ENCODE data around the gene TSPAN2. TPM values are rescaled to one million over a fixed set of nuclear protein-coding genes. Genes with fewer than 3 reads are reported as not detected.
A peak's percentile ranks its signal among the peaks of the same experiment; 100 is the strongest.

The TSPAN2 gene
- total and polyA plus RNA-seq, 8 donors: 1.6 to 10.2 (median 2.6) TPM

GRCh38 chr1:115116512-115116911, 27.2 kb upstream of the TSPAN2 start:
- 49 to 67% methylated on average over 5 of the region's 5 CpGs for WGBS, 2 donors
- Histone ChIP-seq H3K36me3 (no peaks in the 10 kb centered on the region), H3K9me3 (no peaks in the 10 kb centered on the region), H3K4me1 (no peaks in the 10 kb centered on the region), H3K27me3 (no peaks in the 10 kb centered on the region), H3K4me3 (no peak overlapping the region), H3K27ac (no peak overlapping the region)
- FAIRE-seq (no peak), DNase-seq (no peak), ATAC-seq (no peak)
- no peak for TF ChIP-seq CTCF (IDR thresholded peaks at IDR 0.05)
- intact Hi-C loops (cut with DNase I): loop anchor here in 1 of 3 donors (10.0 kb wide), 1 partner anchor 142 kb away; no protein-coding TSS in a partner anchor

- ATAC-seq: no peak
- TF ChIP-seq CTCF (IDR thresholded peaks at IDR 0.05): no peak
- DNase-seq: no peak
- no peaks in the 10 kb centered on the region for H3K4me1 ChIP-seq
- H3K36me3 ChIP-seq: no peaks in the 10 kb centered on the region
- no peak overlapping the region for H3K27ac ChIP-seq
- H3K27me3 ChIP-seq: no peaks in the 10 kb centered on the region
- 62 to 64% methylated on average over 6 of the region's 6 CpGs for WGBS, 2 donors
- H3K9me3 ChIP-seq: no peaks in the 10 kb centered on the region
- intact Hi-C loops (cut with DNase I): loop anchor here in 1 of 3 donors (10.0 kb wide), 1 partner anchor 141 kb away; no protein-coding TSS in a partner anchor
- no peak overlapping the region for H3K4me3 ChIP-seq
- FAIRE-seq: no peak
Observed at GRCh38 chr1:115115521-115116161, 26.3 kb upstream of the TSPAN2 start.

- no peaks in the 10 kb centered on the region for H3K9me3 ChIP-seq
- H3K4me3 ChIP-seq: no peak overlapping the region
- WGBS, 2 donors: 27% methylated on average over 3 of the region's 3 CpGs
- no peak for TF ChIP-seq CTCF (IDR thresholded peaks at IDR 0.05)
- no peaks in the 10 kb centered on the region for H3K36me3 ChIP-seq
- intact Hi-C loops (cut with DNase I): loop anchor here in 1 of 3 donors (10.0 kb wide), 1 partner anchor 140 kb away; no protein-coding TSS in a partner anchor
- H3K27me3 ChIP-seq: no peaks in the 10 kb centered on the region
- ATAC-seq (peak in 3 of 4 donors; percentile 36 to 75 (median 73)), DNase-seq (peak in 3 of 6 donors; percentile 38 to 62 (median 55)), FAIRE-seq (no peak)
- no peak overlapping the region for H3K27ac ChIP-seq
- H3K4me1 ChIP-seq: no peaks in the 10 kb centered on the region
Observed at GRCh38 chr1:115114308-115114707, 25.0 kb upstream of the TSPAN2 start.

- ATAC-seq: peak in 2 of 4 donors; percentile 17 to 31
- intact Hi-C loops (cut with DNase I): loop anchor here in 1 of 3 donors (10.0 kb wide), 1 partner anchor 139 kb away; no protein-coding TSS in a partner anchor
- no peak for TF ChIP-seq CTCF (IDR thresholded peaks at IDR 0.05)
- FAIRE-seq: no peak
- no peaks in the 10 kb centered on the region for H3K27me3 ChIP-seq
- no peak overlapping the region for H3K27ac ChIP-seq
- no peaks in the 10 kb centered on the region for H3K9me3 ChIP-seq
- H3K4me3 ChIP-seq: no peak overlapping the region
- H3K4me1 ChIP-seq: no peaks in the 10 kb centered on the region
- 71 to 76% methylated on average over 4 of the region's 4 CpGs for WGBS, 2 donors
- H3K36me3 ChIP-seq: no peaks in the 10 kb centered on the region
- no peak for DNase-seq
Observed at GRCh38 chr1:115113766-115114165, 24.5 kb upstream of the TSPAN2 start.
